ENCODE results near the gene LILRB2. TPM values are rescaled to one million over a fixed set of nuclear protein-coding genes. Genes with fewer than 3 reads are reported as not detected.
"Not testable (repeated sequence)": the region's sequence is repeated elsewhere in the genome, so short reads cannot be mapped to it uniquely, and the experiment has no call there.

The LILRB2 gene
- total RNA-seq, 2 donors from 2014 or later: 0.78 to 1.3 TPM

GRCh38 chr19:54279406-54279962 lies 1.4 kb downstream of the LILRB2 start:
- intact Hi-C loops (cut with DNase I): no loop called here
- ATAC-seq: no peak
- Histone ChIP-seq H3K9me3 (no peaks in the 10 kb centered on the region), H3K4me1 (no peaks in the 10 kb centered on the region), H3K27me3 (peaks cover 0 to 5% of the 10 kb centered on the region in 2 donors), H3K27ac (no peak overlapping the region), H3K36me3 (replicated peaks in 1 of 2; ENCODE audit: insufficient read depth in 1 of 2, low read depth in 2 of 2) (no peaks in the 10 kb centered on the region), H3K4me3 (no peak overlapping the region)
- no peak for TF ChIP-seq POLR2A (IDR thresholded peaks at IDR 0.05)
- TF ChIP-seq CTCF (IDR thresholded peaks at IDR 0.05): no peak
- DNase-seq: no peak
- WGBS, 2 donors: 49 to 60% methylated on average over 7 to 16 of the region's 18 CpGs

GRCh38 chr19:54278571-54279195 lies 2.2 kb downstream of the LILRB2 start:
- H3K4me1 ChIP-seq; DNase-seq; H3K27me3 ChIP-seq; intact Hi-C loops (cut with DNase I); H3K9me3 ChIP-seq; H3K4me3 ChIP-seq; H3K27ac ChIP-seq; ATAC-seq; H3K36me3 ChIP-seq (replicated peaks in 1 of 2; ENCODE audit: insufficient read depth in 1 of 2, low read depth in 2 of 2): not testable (repeated sequence)
- 29 to 45% methylated on average over 1 to 14 of the region's 15 CpGs for WGBS, 2 donors

- ATAC-seq; H3K4me3 ChIP-seq; H3K4me1 ChIP-seq; H3K36me3 ChIP-seq (replicated peaks in 1 of 2; ENCODE audit: insufficient read depth in 1 of 2, low read depth in 2 of 2); DNase-seq; H3K9me3 ChIP-seq; H3K27ac ChIP-seq; H3K27me3 ChIP-seq; intact Hi-C loops (cut with DNase I): not testable (repeated sequence)
- 38 to 62% methylated on average over 6 to 9 of the region's 13 CpGs for WGBS, 2 donors
Observed at GRCh38 chr19:54278056-54278455, 2.9 kb downstream of the LILRB2 start.

GRCh38 chr19:54277111-54277615 lies 3.7 kb downstream of the LILRB2 start:
- ATAC-seq; H3K36me3 ChIP-seq (replicated peaks in 1 of 2; ENCODE audit: insufficient read depth in 1 of 2, low read depth in 2 of 2); DNase-seq; H3K27ac ChIP-seq; H3K27me3 ChIP-seq; H3K9me3 ChIP-seq; H3K4me1 ChIP-seq; H3K4me3 ChIP-seq; intact Hi-C loops (cut with DNase I): not testable (repeated sequence)
- 40 to 46% methylated on average over 1 to 13 of the region's 15 CpGs for WGBS, 2 donors

GRCh38 chr19:54275951-54276350 lies 5.0 kb downstream of the LILRB2 start:
- whole genome bisulfite sequencing, 2 donors: 37 to 75% methylated on average over 2 to 6 of the region's 9 CpGs
- Histone ChIP-seq H3K27ac (no peak overlapping the region), H3K4me1 (no peaks in the 10 kb centered on the region), H3K9me3 (no peaks in the 10 kb centered on the region), H3K27me3 (peaks cover 0 to 5% of the 10 kb centered on the region in 2 donors), H3K4me3 (no peak overlapping the region), H3K36me3 (replicated peaks in 1 of 2; ENCODE audit: insufficient read depth in 1 of 2, low read depth in 2 of 2) (no peaks in the 10 kb centered on the region)
- DNase-seq (no peak), ATAC-seq (no peak)
- TF ChIP-seq POLR2A (IDR thresholded peaks at IDR 0.05) (no peak), CTCF (IDR thresholded peaks at IDR 0.05) (no peak)
- intact Hi-C loops (cut with DNase I): no loop called here

- H3K9me3 ChIP-seq; intact Hi-C loops (cut with DNase I); ATAC-seq; H3K4me3 ChIP-seq; H3K27me3 ChIP-seq; DNase-seq; H3K27ac ChIP-seq; H3K36me3 ChIP-seq (replicated peaks in 1 of 2; ENCODE audit: insufficient read depth in 1 of 2, low read depth in 2 of 2); H3K4me1 ChIP-seq: not testable (repeated sequence)
- 45 to 46% methylated on average over 4 to 8 of the region's 9 CpGs for WGBS, 2 donors
Observed at GRCh38 chr19:54274516-54274915, 6.4 kb downstream of the LILRB2 start.

GRCh38 chr19:54273821-54274220 lies 7.1 kb downstream of the LILRB2 start:
- no peaks in the 10 kb centered on the region for H3K4me1 ChIP-seq
- no peak for ATAC-seq
- H3K36me3 ChIP-seq (replicated peaks in 1 of 2; ENCODE audit: insufficient read depth in 1 of 2, low read depth in 2 of 2): no peaks in the 10 kb centered on the region
- WGBS, 2 donors: 41 to 63% methylated on average over 3 of the region's 3 CpGs
- DNase-seq: no peak
- TF ChIP-seq CTCF (IDR thresholded peaks at IDR 0.05): no peak
- no peak for TF ChIP-seq POLR2A (IDR thresholded peaks at IDR 0.05)
- no peak overlapping the region for H3K27ac ChIP-seq
- no peaks in the 10 kb centered on the region for H3K9me3 ChIP-seq
- H3K27me3 ChIP-seq: no peaks in the 10 kb centered on the region
- intact Hi-C loops (cut with DNase I): no loop called here
- no peak overlapping the region for H3K4me3 ChIP-seq

GRCh38 chr19:54272181-54272580 lies 8.7 kb downstream of the LILRB2 start:
- intact Hi-C loops (cut with DNase I); H3K27me3 ChIP-seq; ATAC-seq; H3K36me3 ChIP-seq (replicated peaks in 1 of 2; ENCODE audit: insufficient read depth in 1 of 2, low read depth in 2 of 2); H3K27ac ChIP-seq; H3K4me3 ChIP-seq; DNase-seq; H3K4me1 ChIP-seq; H3K9me3 ChIP-seq: not testable (repeated sequence)
- 39 to 73% methylated on average over 4 to 5 of the region's 5 CpGs for WGBS, 2 donors

- intact Hi-C loops (cut with DNase I); H3K9me3 ChIP-seq; ATAC-seq; H3K4me3 ChIP-seq; H3K4me1 ChIP-seq; H3K27me3 ChIP-seq; H3K36me3 ChIP-seq (replicated peaks in 1 of 2; ENCODE audit: insufficient read depth in 1 of 2, low read depth in 2 of 2): not testable (repeated sequence)
- peak overlapping the region in 1 of 4 donors; percentile 25 for H3K27ac ChIP-seq
- peak in 1 of 4 donors; percentile 30 for DNase-seq
- WGBS, 2 donors: 44 to 54% methylated on average over 3 to 4 of the region's 4 CpGs
Observed at GRCh38 chr19:54271587-54271986, 9.3 kb downstream of the LILRB2 start.
